GM10248 (cell line): Measurements from ENCODE around the gene SCFD2.

ENCODE experiments used
- CTCF ChIA-PET: fragments of 300-600 bp; sonication (Branson Sonifier 250); formaldehyde crosslinking; extraction: SDS; loops from one replicate; lab custom pipeline; 2021; ENCODE audit warnings: antibody characterized with exemption; lab: Yijun Ruan, JAX
- POLR2A ChIA-PET: fragments of 350-650 bp; sonication (Branson Sonifier 250); formaldehyde crosslinking; extraction: SDS; loops from one replicate; lab custom pipeline; 2020; ENCODE audit warnings: antibody characterized with exemption; lab: Yijun Ruan, JAX
- DNase-seq: peaks from one replicate; pipeline ENCODE4 v3.0.0; 2012; ENCODE audit errors: extremely low spot score
- CTCF ChIP-seq: IDR thresholded peaks from 2 replicates; pipeline ENCODE4 v1.5.1; 2012; ENCODE audit warnings: mild to moderate bottlenecking, low read depth; ENCODE audit errors: extremely low read depth, missing control alignments, control extremely low read depth

SCFD2 gene

GRCh38 chr4:53193111-53193510 lies 172.8 kb downstream of the SCFD2 start:
- TF ChIP-seq CTCF, result no peak
- CTCF ChIA-PET, result no interaction called here
- no peak for DNase-seq
- POLR2A ChIA-PET, result no interaction called here

DNA sequence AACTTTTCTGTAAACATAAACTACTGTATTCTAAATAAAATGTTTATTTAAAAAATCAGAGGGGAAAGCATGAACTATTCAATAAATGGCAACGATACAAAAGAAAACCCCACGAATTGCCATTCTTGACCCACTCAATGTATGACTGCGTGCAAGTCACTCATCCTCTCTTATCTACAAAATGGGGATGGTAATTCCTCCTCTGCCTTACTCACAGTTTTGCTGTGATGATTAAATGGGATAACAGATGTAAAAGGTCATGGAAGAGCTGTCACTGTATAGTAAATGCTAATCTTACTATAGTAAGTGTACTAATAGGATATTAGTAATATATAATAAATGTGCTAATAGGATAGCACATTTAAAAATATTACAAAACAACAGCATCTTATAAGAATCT lies 173.4 kb downstream of the SCFD2 start:
- no peak for TF ChIP-seq CTCF
- DNase-seq, result no peak
- ChIA-PET CTCF (no interaction called here), POLR2A (no interaction called here)

DNA sequence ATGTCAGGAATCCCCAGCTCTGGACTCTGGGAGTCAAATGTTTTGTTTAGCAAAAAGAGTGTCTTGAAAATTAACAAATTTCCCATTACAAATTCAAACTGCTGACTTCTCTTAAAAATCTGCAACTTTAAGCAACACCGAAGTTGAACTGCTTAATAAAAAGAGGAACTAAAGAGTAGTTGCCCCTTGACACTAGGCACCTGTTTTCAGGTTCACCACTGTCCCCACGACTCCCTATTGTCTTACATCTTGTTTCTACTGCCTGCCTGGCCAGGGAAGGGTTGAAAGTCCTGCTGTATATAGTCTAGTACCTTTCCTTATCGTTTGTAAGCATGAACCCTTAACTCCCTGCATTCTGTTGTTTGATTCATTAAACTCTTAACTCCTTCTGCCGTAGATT lies 173.9 kb downstream of the SCFD2 start:
- no peak for DNase-seq
- ChIA-PET CTCF (no interaction called here), POLR2A (no interaction called here)
- TF ChIP-seq CTCF, result no peak

GRCh38 chr4:53189011-53189410 lies 176.8 kb downstream of the SCFD2 start:
- CTCF ChIA-PET, result interaction anchor here (0.9 kb wide), 1 partner anchor 10 kb away, joined by 3 read pairs; no protein-coding TSS in a partner anchor
- no peak for DNase-seq
- POLR2A ChIA-PET, result no interaction called here
- TF ChIP-seq CTCF, result no peak

- no peak for DNase-seq
- no peak for TF ChIP-seq CTCF
- CTCF ChIA-PET, result interaction anchor here (1.1 to 2.7 kb wide), 2 partner anchors 10 to 1047 kb away, joined by 3 to 7 read pairs; no protein-coding TSS in a partner anchor
- POLR2A ChIA-PET, result no interaction called here
These were observed 179.0 kb downstream of the SCFD2 start for GRCh38 chr4:53186714-53187358.

DNA sequence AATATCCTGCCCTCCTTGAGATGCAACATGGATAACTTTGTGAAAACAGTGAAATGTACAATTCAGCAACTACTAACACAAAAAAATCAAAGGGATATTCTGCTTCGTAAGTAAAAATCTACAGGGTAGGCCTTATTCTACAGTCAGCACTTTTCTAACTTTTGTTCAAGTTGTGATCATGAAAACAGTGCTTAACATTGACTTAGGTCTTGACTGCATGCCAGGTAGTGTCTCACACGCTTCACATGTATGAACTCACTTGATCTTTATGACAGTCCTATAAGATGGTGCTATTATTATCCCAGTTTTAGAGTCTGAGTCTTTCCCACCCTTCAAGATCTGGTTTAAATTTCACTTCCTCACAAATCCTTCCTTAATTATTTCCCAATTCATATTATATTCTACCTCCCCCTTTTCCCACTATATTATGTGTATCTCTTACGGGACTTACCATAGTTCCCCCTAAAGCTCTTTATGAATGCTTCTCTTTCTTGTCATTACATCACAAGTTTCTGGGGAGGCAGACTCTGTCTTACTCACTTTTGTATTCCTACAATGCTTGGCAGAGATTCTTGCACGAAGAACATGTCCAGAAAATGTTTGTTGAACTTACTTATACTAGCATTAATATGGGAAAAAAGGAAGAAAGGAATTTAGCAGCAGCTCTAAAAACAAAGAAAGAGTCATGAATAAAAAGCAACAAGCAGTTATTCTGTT lies 179.8 kb downstream of the SCFD2 start:
- POLR2A ChIA-PET, result no interaction called here
- TF ChIP-seq CTCF, result no peak
- CTCF ChIA-PET, result interaction anchor here (2.7 to 2.8 kb wide), 3 partner anchors 10 to 1048 kb away, joined by 7 to 11 read pairs (median 7); no protein-coding TSS in a partner anchor
- DNase-seq, result no peak
